Gastrocnemius medialis (tissue), 4 donors: ENCODE results near the gene FOXC2. TPM values are rescaled to one million over a fixed set of nuclear protein-coding genes. Genes with fewer than 3 reads are reported as not detected.

Experiments used
- ATAC-seq, 2 donors: fragments of 150-250 bp; one replicate each; pipeline ENCODE4 v1.9.1; 2016
- DNase-seq, 2 donors: peaks; one replicate each; pipeline ENCODE4 v3.0.0-alpha.2; 2019
- H3K27ac ChIP-seq, 4 donors: fragments of 200-600 bp; sonication (generic); 1 replicate in 1 of 4; 2 replicates in 3 of 4; pipeline ENCODE4 v1.5.1; 2016 to 2018; ENCODE audit warnings: mild to moderate bottlenecking in 2 of 4, moderate library complexity in 1 of 4
- H3K27me3 ChIP-seq, 3 donors: fragments of 200-600 bp; sonication (generic) in 2 of 3; 1 replicate in 1 of 3; 2 replicates in 2 of 3; pipeline versions ENCODE4 v1.5.1 to v1.6.0; 2016 to 2019; ENCODE audit warnings: mild to moderate bottlenecking in 1 of 3, moderate library complexity in 1 of 3
- H3K36me3 ChIP-seq, 2 donors: fragments of 200-600 bp; sonication (generic) in 1 of 2; one replicate each; pipeline ENCODE4 v1.5.1; 2017 to 2018
- H3K4me1 ChIP-seq, 2 donors: fragments of 200-600 bp; sonication (generic) in 1 of 2; one replicate each; pipeline ENCODE4 v1.5.1; 2016 to 2017; ENCODE audit warnings: mild to moderate bottlenecking in 2 of 2
- H3K4me3 ChIP-seq, 4 donors: fragments of 200-600 bp; sonication (generic) in 3 of 4; 1 replicate in 1 of 4; 2 replicates in 3 of 4; pipeline ENCODE4 v1.5.1; 2016 to 2019; ENCODE audit warnings: mild to moderate bottlenecking in 2 of 4
- H3K9me3 ChIP-seq, 3 donors: fragments of 200-600 bp; sonication (generic) in 2 of 3; 1 replicate in 1 of 3; 2 replicates in 2 of 3; pipeline ENCODE4 v1.5.1; 2016 to 2019
- CTCF ChIP-seq, 5 experiments: fragments of 450-650 bp in 3 of 5; fragments of 200-600 bp in 2 of 5; sonication (generic) in 2 of 5; IDR thresholded peaks in 4 of 5; conservative IDR thresholded peaks in 1 of 5; 1 replicate in 4 of 5; 2 replicates in 1 of 5; pipeline ENCODE4 v1.5.1; 2016 to 2019; ENCODE audit warnings: antibody characterized with exemption in 5 of 5, mild to moderate bottlenecking in 3 of 5, moderate library complexity in 3 of 5
- POLR2A ChIP-seq, 2 donors: fragments of 450-650 bp; IDR thresholded peaks; one replicate each; pipeline ENCODE4 v1.6.1; 2017; ENCODE audit warnings: antibody characterized with exemption in 2 of 2, mild to moderate bottlenecking in 2 of 2, moderate library complexity in 2 of 2
- in situ Hi-C, 4 donors: fragments of 200-750 bp; cut with MboI; loops; one replicate each; pipeline versions ENCODE4 v1.15.0 to v1.8.0; 2017; ENCODE audit warnings: low sequenced_read_pairs in 4 of 4
- intact Hi-C: fragments of 100-400 bp; cut with DNase I; formaldehyde crosslinking; loops from one replicate; pipeline ENCODE4 v1.15.1; 2023; ENCODE audit warnings: low total_unique reads
- total RNA-seq, 4 donors: library from RNA; depleted of rRNA; stranded (reverse); fragments of >200 nt; gene quantifications; one replicate each; pipeline versions ENCODE4 v1.1.0 to v1.2.3, GENCODE V29; 2016

The FOXC2 gene
- total RNA-seq, 4 donors from 2014 or later, result 0.17 to 1.0 (median 0.29) TPM

GRCh38 chr16:86567701-86568581, 1.3 kb downstream of the FOXC2 start:
- Histone ChIP-seq H3K27ac (peak overlapping the region in 3 of 4 donors; percentile 44 to 59 (median 53)), H3K9me3 (no peaks in the 10 kb centered on the region), H3K36me3 (no peaks in the 10 kb centered on the region), H3K27me3 (peaks cover 82 to 85% (median 82%) of the 10 kb centered on the region in 3 donors), H3K4me3 (peak overlapping the region; percentile 27 to 49 (median 32)), H3K4me1 (peaks cover 0 to 6% of the 10 kb centered on the region in 2 donors)
- peak in 1 of 5 experiments; percentile 13 for TF ChIP-seq CTCF (IDR thresholded peaks at IDR 0.05 in 4 of 5, conservative IDR thresholded peaks at IDR 0.05 in 1 of 5)
- TF ChIP-seq POLR2A (IDR thresholded peaks at IDR 0.05), result no peak
- ATAC-seq (no peak), DNase-seq (no peak)
- intact Hi-C loops (no loop called here), in situ Hi-C loops (loop anchor here (5.0 to 25.0 kb wide), 7 partner anchors 307 to 819 kb away; partner anchors contain the start of genes FBXO31 (in 1 of the 4) and MAP1LC3B (in 1 of the 4))

GRCh38 chr16:86568677-86569623, 2.3 kb downstream of the FOXC2 start:
- DNase-seq, result no peak
- H3K27me3 ChIP-seq, result peaks cover 88 to 90% (median 90%) of the 10 kb centered on the region in 3 donors

GRCh38 chr16:86569701-86570447, 3.2 kb downstream of the FOXC2 start:
- H3K4me1 ChIP-seq, result no peaks in the 10 kb centered on the region
- peak overlapping the region in 1 of 4 donors; percentile 49 for H3K4me3 ChIP-seq
- intact Hi-C loops, result no loop called here
- no peaks in the 10 kb centered on the region for H3K9me3 ChIP-seq
- DNase-seq, result no peak
- H3K27me3 ChIP-seq, result peaks cover 78 to 81% (median 81%) of the 10 kb centered on the region in 3 donors
- in situ Hi-C loops, result loop anchor here (5.0 to 25.0 kb wide), 7 partner anchors 305 to 817 kb away; partner anchors contain the start of genes FBXO31 (in 1 of the 4) and MAP1LC3B (in 1 of the 4)
- no peak overlapping the region for H3K27ac ChIP-seq
- no peak for TF ChIP-seq POLR2A (IDR thresholded peaks at IDR 0.05)
- TF ChIP-seq CTCF (IDR thresholded peaks at IDR 0.05 in 4 of 5, conservative IDR thresholded peaks at IDR 0.05 in 1 of 5), result no peak
- ATAC-seq, result no peak
- H3K36me3 ChIP-seq, result no peaks in the 10 kb centered on the region

More at GRCh38 chr16:86568677-86569623, 2.3 kb downstream of the FOXC2 start:
- TF ChIP-seq CTCF (IDR thresholded peaks at IDR 0.05 in 4 of 5, conservative IDR thresholded peaks at IDR 0.05 in 1 of 5), result no peak
- in situ Hi-C loops, result loop anchor here (5.0 to 25.0 kb wide), 7 partner anchors 306 to 818 kb away; partner anchors contain the start of genes FBXO31 (in 1 of the 4) and MAP1LC3B (in 1 of the 4)
- Histone ChIP-seq H3K9me3 (no peaks in the 10 kb centered on the region), H3K27ac (no peak overlapping the region), H3K36me3 (no peaks in the 10 kb centered on the region), H3K4me3 (peak overlapping the region; percentile 20 to 49 (median 36)), H3K4me1 (peaks cover 0 to 5% of the 10 kb centered on the region in 2 donors)
- no peak for ATAC-seq
- intact Hi-C loops, result no loop called here
